Calu3 (cell line): ENCODE measurements around the gene DCST2. TPM values are rescaled to one million over a fixed set of nuclear protein-coding genes. Genes with fewer than 3 reads are reported as not detected.

Experiments used
- BruUV-seq: library from RNA; stranded (reverse); fragments of 400-500 nt; replicated peaks from 2 replicates; lab custom pipeline; 2021; lab: Mats Ljungman, UMichigan
- CTCF ChIA-PET: fragments of 300-600 bp; sonication (Branson Sonifier 250); formaldehyde crosslinking; loops from one replicate; lab custom pipeline; 2022; ENCODE audit warnings: antibody characterized with exemption; lab: Charles Lee
- DNase-seq: peaks from one replicate; pipeline ENCODE4 v3.0.0; 2022
- H3K27ac Mint-ChIP-seq: one replicate; pipeline ENCODE4 v1.8.0; 2022; ENCODE audit warnings: mixed read lengths; ENCODE audit not compliant: unreplicated experiment
- H3K27me3 Mint-ChIP-seq: one replicate; pipeline ENCODE4 v1.8.0; 2022; ENCODE audit warnings: mixed read lengths; ENCODE audit not compliant: unreplicated experiment
- H3K36me3 Mint-ChIP-seq: one replicate; pipeline ENCODE4 v1.8.0; 2022; ENCODE audit warnings: mild to moderate bottlenecking, moderate library complexity, mixed read lengths; ENCODE audit not compliant: insufficient read depth, unreplicated experiment
- H3K4me1 Mint-ChIP-seq: one replicate; pipeline ENCODE4 v1.8.0; 2022; ENCODE audit warnings: mild to moderate bottlenecking, low read depth, mixed read lengths; ENCODE audit not compliant: unreplicated experiment
- H3K4me3 Mint-ChIP-seq: one replicate; pipeline ENCODE4 v1.8.0; 2022; ENCODE audit warnings: mild to moderate bottlenecking, low read depth, moderate library complexity, mixed read lengths; ENCODE audit not compliant: unreplicated experiment
- H3K9me3 Mint-ChIP-seq: one replicate; pipeline ENCODE4 v1.8.0; 2022; ENCODE audit warnings: low read depth, mixed read lengths; ENCODE audit not compliant: unreplicated experiment
- CTCF ChIP-seq: fragments of 200-600 bp; IDR thresholded peaks from one replicate; pipeline ENCODE4 v1.8.0; 2022; ENCODE audit warnings: antibody characterized with exemption; ENCODE audit not compliant: unreplicated experiment
- intact Hi-C: fragments of 100-400 bp; cut with micrococcal nuclease; formaldehyde crosslinking; loops from one replicate; pipeline ENCODE4 v1.10.0; 2022; ENCODE audit not compliant: unreplicated experiment
- total RNA-seq: library from RNA; stranded (reverse); gene quantifications from 2 replicates; pipeline ENCODE4 v1.2.3, GENCODE V29; 2022

Gene DCST2
- total RNA-seq, 1 experiment from 2014 or later, result 1.4 TPM

GRCh38 chr1:155003766-155004351 lies 29.7 kb downstream of the DCST2 start:
- DNase-seq, result peak; percentile 78
- Mint-ChIP-seq H3K27ac (peak overlapping the region; percentile 93), H3K27me3 (no peaks in the 10 kb centered on the region), H3K9me3 (no peaks in the 10 kb centered on the region), H3K36me3 (peaks cover 59% of the 10 kb centered on the region), H3K4me1 (peaks cover 51% of the 10 kb centered on the region), H3K4me3 (peak overlapping the region; percentile 94)
- intact Hi-C loops, result loop anchor here (2.0 to 10.0 kb wide), 2 partner anchors 13 to 51 kb away; partner anchors contain the start of gene ADAM15
- CTCF ChIA-PET, result interaction anchor here (0.6 to 1.2 kb wide), 7 partner anchors 9 to 191 kb away, joined by 3 to 4 read pairs (median 3); partner anchors contain the start of genes ADAM15 and PMVK
- BruUV-seq, result no TSS peak
- no peak for TF ChIP-seq CTCF

- TF ChIP-seq CTCF, result no peak
- Mint-ChIP-seq H3K27ac (peak overlapping the region; percentile 93), H3K36me3 (peaks cover 63% of the 10 kb centered on the region), H3K4me3 (peak overlapping the region; percentile 94), H3K4me1 (peaks cover 55% of the 10 kb centered on the region), H3K9me3 (no peaks in the 10 kb centered on the region), H3K27me3 (no peaks in the 10 kb centered on the region)
- intact Hi-C loops, result loop anchor here (2.0 to 10.0 kb wide), 2 partner anchors 14 to 52 kb away; partner anchors contain the start of gene ADAM15
- BruUV-seq, result TSS peak; percentile 51
- CTCF ChIA-PET, result interaction anchor here (0.6 to 1.4 kb wide), 5 partner anchors 12 to 67 kb away, joined by 3 to 8 read pairs (median 3); partner anchors contain the start of gene PMVK
- DNase-seq, result no peak
These were observed 30.3 kb downstream of the DCST2 start for GRCh38 chr1:155003227-155003765.

- no peaks in the 10 kb centered on the region for H3K9me3 Mint-ChIP-seq
- no peaks in the 10 kb centered on the region for H3K27me3 Mint-ChIP-seq
- TF ChIP-seq CTCF, result peak; percentile 17
- DNase-seq, result peak; percentile 66
- intact Hi-C loops, result loop anchor here (2.0 to 10.0 kb wide), 2 partner anchors 14 to 52 kb away; partner anchors contain the start of gene ADAM15
- H3K27ac Mint-ChIP-seq, result peak within 1 kb of the TSS; percentile 93
- CTCF ChIA-PET, result interaction anchor here (0.6 to 1.4 kb wide), 8 partner anchors 13 to 975 kb away, joined by 3 to 8 read pairs (median 5); no protein-coding TSS in a partner anchor
- peaks cover 61% of the 10 kb centered on the region for H3K4me1 Mint-ChIP-seq
- H3K36me3 Mint-ChIP-seq, result peaks cover 66% of the 10 kb centered on the region
- peak within 1 kb of the TSS; percentile 94 for H3K4me3 Mint-ChIP-seq
- no TSS peak for BruUV-seq
These were observed 30.9 kb downstream of the DCST2 start, which contains the start of gene ZBTB7B for GRCh38 chr1:155002464-155003226. Gene ZBTB7B (plus strand): TSS chr1:155002802. CDS start chr1:155014661, 11,859 bp downstream.
